ENCODE data around the gene RPGRIP1.
A peak's percentile ranks its signal among the peaks of the same experiment; 100 is the strongest.
"Not testable (repeated sequence)": the region's sequence is repeated elsewhere in the genome, so short reads cannot be mapped to it uniquely, and the experiment has no call there.

RPGRIP1 gene

GRCh38 chr14:21255385-21256101, 24.3 kb upstream of the RPGRIP1 start:
- peaks cover 73% of the 10 kb centered on the region for H3K4me1 Mint-ChIP-seq

GRCh38 chr14:21256102-21256447, 23.8 kb upstream of the RPGRIP1 start:
- Mint-ChIP-seq H3K36me3 (peaks cover 37% of the 10 kb centered on the region), H3K27ac (peak overlapping the region; percentile 92), H3K4me3 (peak overlapping the region; percentile 86)

More at GRCh38 chr14:21255385-21256101, 24.3 kb upstream of the RPGRIP1 start:
- Mint-ChIP-seq H3K36me3 (peaks cover 40% of the 10 kb centered on the region), H3K4me3 (peak overlapping the region; percentile 86), H3K27ac (peak overlapping the region; percentile 92), H3K9me3 (no peaks in the 10 kb centered on the region), H3K27me3 (no peaks in the 10 kb centered on the region)

GRCh38 chr14:21256539-21257393, 23.1 kb upstream of the RPGRIP1 start:
- peak overlapping the region; percentile 66 for H3K27ac Mint-ChIP-seq
- no peaks in the 10 kb centered on the region for H3K27me3 Mint-ChIP-seq
- no peaks in the 10 kb centered on the region for H3K9me3 Mint-ChIP-seq
- peaks cover 72% of the 10 kb centered on the region for H3K4me1 Mint-ChIP-seq
- H3K36me3 Mint-ChIP-seq, result peaks cover 41% of the 10 kb centered on the region
- peak overlapping the region; percentile 86 for H3K4me3 Mint-ChIP-seq

More at GRCh38 chr14:21256102-21256447, 23.8 kb upstream of the RPGRIP1 start:
- not testable (repeated sequence) for H3K27me3 Mint-ChIP-seq, H3K9me3 Mint-ChIP-seq
- H3K4me1 Mint-ChIP-seq, result peaks cover 72% of the 10 kb centered on the region

GRCh38 chr14:21257394-21257909, 22.4 kb upstream of the RPGRIP1 start:
- H3K27ac Mint-ChIP-seq, result peak overlapping the region; percentile 66
- H3K36me3 Mint-ChIP-seq, result peaks cover 43% of the 10 kb centered on the region
- no peaks in the 10 kb centered on the region for H3K9me3 Mint-ChIP-seq
- H3K4me1 Mint-ChIP-seq, result peaks cover 74% of the 10 kb centered on the region
- no peaks in the 10 kb centered on the region for H3K27me3 Mint-ChIP-seq
- H3K4me3 Mint-ChIP-seq, result peak overlapping the region; percentile 86

- peak overlapping the region; percentile 87 for H3K27ac Mint-ChIP-seq
- H3K36me3 Mint-ChIP-seq, result peaks cover 48% of the 10 kb centered on the region
- peak overlapping the region; percentile 86 for H3K4me3 Mint-ChIP-seq
- H3K4me1 Mint-ChIP-seq, result peaks cover 81% of the 10 kb centered on the region
- H3K27me3 Mint-ChIP-seq, result no peaks in the 10 kb centered on the region
- H3K9me3 Mint-ChIP-seq, result no peaks in the 10 kb centered on the region
These were observed 21.6 kb upstream of the RPGRIP1 start for GRCh38 chr14:21258005-21258888.

- Mint-ChIP-seq H3K27me3 (no peaks in the 10 kb centered on the region), H3K36me3 (peaks cover 52% of the 10 kb centered on the region), H3K27ac (peak overlapping the region; percentile 87), H3K9me3 (no peaks in the 10 kb centered on the region), H3K4me1 (peaks cover 83% of the 10 kb centered on the region), H3K4me3 (peak overlapping the region; percentile 80)
These were observed 20.7 kb upstream of the RPGRIP1 start for GRCh38 chr14:21258889-21259787.

- Mint-ChIP-seq H3K4me1 (peaks cover 79% of the 10 kb centered on the region), H3K9me3 (no peaks in the 10 kb centered on the region), H3K36me3 (peaks cover 63% of the 10 kb centered on the region), H3K27ac (peak overlapping the region; percentile 57), H3K27me3 (no peaks in the 10 kb centered on the region), H3K4me3 (peak overlapping the region; percentile 99)
These were observed 18.1 kb upstream of the RPGRIP1 start for GRCh38 chr14:21261824-21262223.

- peaks cover 61% of the 10 kb centered on the region for H3K36me3 Mint-ChIP-seq
- H3K27ac Mint-ChIP-seq, result peak overlapping the region; percentile 78
- peak overlapping the region; percentile 99 for H3K4me3 Mint-ChIP-seq
- H3K4me1 Mint-ChIP-seq, result peaks cover 74% of the 10 kb centered on the region
- no peaks in the 10 kb centered on the region for H3K9me3 Mint-ChIP-seq
- no peaks in the 10 kb centered on the region for H3K27me3 Mint-ChIP-seq
These were observed 17.5 kb upstream of the RPGRIP1 start for GRCh38 chr14:21262410-21262809.

GRCh38 chr14:21263284-21264024, 16.4 kb upstream of the RPGRIP1 start:
- peaks cover 63% of the 10 kb centered on the region for H3K4me1 Mint-ChIP-seq
- H3K9me3 Mint-ChIP-seq, result no peaks in the 10 kb centered on the region
- peak overlapping the region; percentile 97 for H3K27ac Mint-ChIP-seq
- H3K36me3 Mint-ChIP-seq, result peaks cover 67% of the 10 kb centered on the region
- no peaks in the 10 kb centered on the region for H3K27me3 Mint-ChIP-seq
- H3K4me3 Mint-ChIP-seq, result peak overlapping the region; percentile 99

GRCh38 chr14:21264025-21264801, 15.7 kb upstream of the RPGRIP1 start:
- peak overlapping the region; percentile 99 for H3K4me3 Mint-ChIP-seq
- H3K27me3 Mint-ChIP-seq, result no peaks in the 10 kb centered on the region
- peaks cover 56% of the 10 kb centered on the region for H3K4me1 Mint-ChIP-seq
- H3K36me3 Mint-ChIP-seq, result peaks cover 61% of the 10 kb centered on the region
- peak overlapping the region; percentile 97 for H3K27ac Mint-ChIP-seq
- no peaks in the 10 kb centered on the region for H3K9me3 Mint-ChIP-seq

- H3K27me3 Mint-ChIP-seq, result no peaks in the 10 kb centered on the region
- H3K27ac Mint-ChIP-seq, result peak overlapping the region; percentile 100
- H3K36me3 Mint-ChIP-seq, result peaks cover 47% of the 10 kb centered on the region
- peaks cover 42% of the 10 kb centered on the region for H3K4me1 Mint-ChIP-seq
- H3K4me3 Mint-ChIP-seq, result peak overlapping the region; percentile 99
- no peaks in the 10 kb centered on the region for H3K9me3 Mint-ChIP-seq
These were observed 12.4 kb upstream of the RPGRIP1 start for GRCh38 chr14:21267431-21267845.

- H3K36me3 Mint-ChIP-seq, result peaks cover 41% of the 10 kb centered on the region
- peaks cover 36% of the 10 kb centered on the region for H3K4me1 Mint-ChIP-seq
- no peaks in the 10 kb centered on the region for H3K27me3 Mint-ChIP-seq
- H3K4me3 Mint-ChIP-seq, result peak overlapping the region; percentile 99
- no peaks in the 10 kb centered on the region for H3K9me3 Mint-ChIP-seq
- peak overlapping the region; percentile 100 for H3K27ac Mint-ChIP-seq
These were observed 11.8 kb upstream of the RPGRIP1 start for GRCh38 chr14:21267886-21268616.

Measured in activated naive CD4-positive, alpha-beta T cell treated with anti-CD3 and anti-CD28 coated beads, Interleukin-2, amount 50 U/mL, for 24 hours (primary cell).